GM10266 (cell line): ENCODE results near the gene USP6NL.

Experiments
- DNase-seq: peaks from one replicate; pipeline ENCODE4 v3.0.0; 2012; ENCODE audit errors: extremely low spot score
- CTCF ChIP-seq: IDR thresholded peaks from 2 replicates; pipeline ENCODE4 v1.5.1; 2012; ENCODE audit warnings: mild to moderate bottlenecking, low read depth; ENCODE audit not compliant: control insufficient read depth, insufficient read depth; ENCODE audit errors: missing control alignments

USP6NL gene

DNA sequence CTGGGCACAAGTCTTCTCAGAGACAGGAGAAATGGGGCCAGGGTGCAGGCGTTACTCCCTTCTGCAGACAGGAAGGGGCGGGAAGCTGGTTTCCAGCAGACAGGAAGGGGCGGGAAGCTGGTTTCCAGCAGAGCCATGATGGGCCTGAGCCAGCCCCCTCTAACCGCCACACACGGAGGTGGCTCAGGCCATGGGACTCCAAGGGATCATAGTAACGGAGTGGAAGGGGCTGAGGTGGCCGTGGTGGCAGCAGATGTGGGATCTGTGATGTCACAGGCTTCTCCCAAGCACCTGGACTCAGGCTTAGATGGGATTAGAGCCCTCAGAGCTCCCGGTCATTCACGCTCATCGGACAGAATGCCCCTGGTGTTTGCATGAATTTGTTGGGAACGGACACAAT, 177.8 kb downstream of the USP6NL start:
- DNase-seq, result no peak
- TF ChIP-seq CTCF, result no peak

GRCh38 chr10:11431216-11431555, 180.3 kb downstream of the USP6NL start:
- no peak for TF ChIP-seq CTCF

GRCh38 chr10:11430421-11431215, 180.8 kb downstream of the USP6NL start:
- TF ChIP-seq CTCF, result no peak
- no peak for DNase-seq

More at GRCh38 chr10:11431216-11431555, 180.3 kb downstream of the USP6NL start:
- DNase-seq, result no peak

GRCh38 chr10:11429439-11430052, 181.9 kb downstream of the USP6NL start:
- no peak for DNase-seq
- TF ChIP-seq CTCF, result no peak

GRCh38 chr10:11425676-11426075, 185.8 kb downstream of the USP6NL start:
- no peak for TF ChIP-seq CTCF
- no peak for DNase-seq

DNA sequence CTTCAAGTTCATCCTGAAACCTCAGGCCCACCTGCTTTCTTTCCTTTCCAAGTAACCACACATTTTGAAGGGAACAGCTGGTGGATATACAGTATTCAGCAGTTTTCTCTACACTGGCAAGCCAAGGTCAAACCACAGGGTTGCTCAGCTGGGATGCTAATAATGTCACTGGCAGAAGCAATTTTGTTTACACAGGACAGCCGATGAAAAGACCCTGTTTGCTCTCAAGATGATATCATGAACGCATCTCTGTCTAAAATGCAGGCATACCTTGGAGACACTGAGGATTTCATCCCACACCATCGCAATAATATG, 186.2 kb downstream of the USP6NL start:
- no peak for DNase-seq

More for the DNA sequence above, 186.2 kb downstream of the USP6NL start:
- no peak for TF ChIP-seq CTCF
